GM18951 (cell line): ENCODE data around the gene CREBBP.

Experiments used
- POLR2A ChIP-seq: IDR thresholded peaks from 4 replicates; pipeline ENCODE4 v1.6.1; 2011; ENCODE audit warnings: mild to moderate bottlenecking; ENCODE audit not compliant: insufficient read length, insufficient read depth; ENCODE audit errors: extremely low read depth
- in situ Hi-C: fragments of 300-500 bp; cut with MboI; formaldehyde crosslinking; loops from one replicate; pipeline ENCODE4 v1.12.0; 2022; ENCODE audit warnings: low sequenced_read_pairs, mixed read lengths, inconsistent platforms; ENCODE audit not compliant: unreplicated experiment

The CREBBP gene

DNA sequence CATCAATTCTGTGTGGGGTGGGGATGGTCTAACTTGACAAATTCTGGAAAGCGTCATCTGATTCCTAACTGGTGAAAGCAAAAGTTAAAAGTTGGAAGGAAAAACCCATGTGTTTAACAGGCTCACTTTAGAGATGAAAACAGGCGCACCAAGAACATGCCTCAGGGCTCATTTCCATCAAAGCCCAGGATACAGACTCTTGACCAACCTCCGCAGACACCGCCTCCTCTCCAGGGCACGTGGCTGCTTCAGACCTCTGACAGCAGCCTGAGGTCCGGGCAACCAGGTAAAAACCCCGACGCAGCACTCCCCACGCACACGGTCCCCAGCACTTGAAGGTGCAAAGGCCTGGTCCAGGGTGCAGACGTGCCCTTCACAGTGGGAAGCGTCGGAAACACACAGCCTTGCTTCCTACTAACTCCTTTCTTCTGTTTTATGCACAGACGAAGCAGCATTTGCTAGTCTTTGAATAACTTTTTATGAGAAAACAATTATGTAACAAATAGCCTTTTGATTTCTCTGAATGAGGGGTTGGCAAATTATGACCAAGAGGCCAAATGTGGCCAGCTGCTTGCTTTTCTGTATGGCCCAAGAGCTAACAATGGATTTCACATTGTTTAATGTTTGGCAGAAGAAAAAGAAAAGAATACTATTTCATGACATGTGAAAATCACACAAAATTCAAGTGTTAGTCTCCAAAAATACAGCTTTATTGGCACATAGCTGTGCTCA is 119.0 kb downstream of the CREBBP start:
- TF ChIP-seq POLR2A, result no peak
- in situ Hi-C loops, result no loop called here

DNA sequence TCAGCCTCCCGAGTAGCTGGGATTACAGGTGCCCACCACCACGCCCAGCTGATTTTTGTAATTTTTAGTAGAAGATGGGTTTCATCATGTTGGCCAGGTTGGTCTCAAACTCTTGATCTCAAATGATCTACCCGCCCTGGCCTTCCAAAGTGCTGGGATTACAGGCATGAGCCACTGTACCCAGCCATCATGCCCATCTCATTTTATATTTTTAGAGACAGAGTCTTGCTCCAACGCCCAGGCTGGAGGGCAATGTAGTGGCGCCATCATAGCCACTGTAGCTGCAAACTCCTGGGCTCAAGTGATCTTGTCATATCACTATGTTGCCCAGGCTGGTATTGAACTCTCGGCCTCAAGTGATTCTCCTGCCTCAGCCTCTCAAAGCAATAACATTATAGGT is 120.0 kb downstream of the CREBBP start:
- TF ChIP-seq POLR2A, result no peak
- in situ Hi-C loops, result no loop called here

DNA sequence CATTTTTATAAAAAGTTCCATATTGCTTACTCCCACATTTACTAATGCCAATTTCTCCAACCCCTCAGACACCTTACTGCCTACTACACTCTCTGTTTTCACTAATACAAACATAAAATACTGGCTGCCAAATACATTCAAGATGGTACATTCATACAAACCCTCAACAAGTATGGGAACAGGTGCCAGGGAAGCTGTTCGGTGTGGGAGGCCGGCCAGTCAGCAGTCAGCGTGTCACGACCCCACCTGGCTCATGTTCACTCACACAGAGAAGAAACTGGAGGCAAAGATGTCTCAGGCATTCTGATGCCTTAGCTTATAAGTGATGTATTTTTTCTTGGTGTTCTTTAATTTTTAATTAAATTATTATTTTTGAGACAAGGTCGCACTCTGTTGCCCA is 120.8 kb downstream of the CREBBP start:
- in situ Hi-C loops, result no loop called here
- no peak for TF ChIP-seq POLR2A

DNA sequence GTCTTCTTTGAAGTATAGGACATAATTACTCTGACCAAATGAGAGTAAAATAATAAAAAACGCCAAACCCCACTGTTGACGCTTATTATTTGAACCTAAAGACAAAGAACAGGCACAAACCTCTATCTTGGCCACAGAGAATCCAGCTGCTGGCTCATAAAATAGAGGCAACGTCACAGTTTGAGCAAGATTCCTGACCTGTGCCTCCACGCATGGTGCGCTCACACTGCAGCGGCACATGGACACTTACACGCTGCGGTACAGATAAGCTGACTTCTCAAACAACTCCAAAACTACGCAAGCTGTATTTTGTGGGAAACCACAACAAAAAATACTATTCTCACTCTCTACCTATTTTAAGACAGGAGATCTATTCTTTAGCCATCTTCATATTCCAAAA is 124.4 kb downstream of the CREBBP start:
- TF ChIP-seq POLR2A, result no peak
- in situ Hi-C loops, result no loop called here

DNA sequence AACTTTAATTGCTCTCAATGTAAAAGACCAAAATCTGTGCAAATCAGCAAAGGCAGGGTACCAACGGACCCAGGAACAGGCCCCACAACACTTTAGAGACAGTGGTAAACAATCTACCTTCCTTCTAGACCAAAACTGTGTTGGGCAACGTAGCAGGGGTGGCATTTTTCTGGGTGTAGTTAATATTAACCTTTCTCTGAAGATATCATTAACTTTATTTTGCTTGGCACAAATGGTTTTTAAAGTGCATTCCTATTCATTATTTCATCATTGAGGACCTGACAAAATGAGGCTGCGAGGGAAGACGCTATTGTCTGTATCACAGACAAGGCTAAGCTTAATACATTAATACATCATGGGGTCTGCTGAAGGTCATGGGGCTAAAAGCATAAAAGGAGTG is 125.3 kb downstream of the CREBBP start:
- in situ Hi-C loops, result no loop called here
- TF ChIP-seq POLR2A, result no peak

DNA sequence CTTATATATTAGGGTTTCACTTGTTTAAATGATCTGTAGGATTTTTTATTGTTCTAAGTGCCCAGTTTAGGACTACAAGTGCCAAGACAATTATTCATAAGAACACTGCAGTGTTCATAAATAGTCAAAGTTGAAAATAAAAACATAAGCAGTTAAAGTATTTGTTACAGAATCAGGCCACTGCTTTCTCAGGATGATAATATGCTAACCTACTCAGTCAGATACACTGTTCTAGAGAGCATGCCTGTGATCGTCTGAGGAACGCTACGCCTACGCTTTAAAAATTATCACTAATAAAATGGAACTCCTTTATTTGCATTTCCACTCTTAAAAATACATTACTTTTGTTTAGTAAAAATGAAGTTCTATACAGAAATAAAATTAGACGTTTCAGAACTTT is 125.7 kb downstream of the CREBBP start:
- no peak for TF ChIP-seq POLR2A
- in situ Hi-C loops, result no loop called here

DNA sequence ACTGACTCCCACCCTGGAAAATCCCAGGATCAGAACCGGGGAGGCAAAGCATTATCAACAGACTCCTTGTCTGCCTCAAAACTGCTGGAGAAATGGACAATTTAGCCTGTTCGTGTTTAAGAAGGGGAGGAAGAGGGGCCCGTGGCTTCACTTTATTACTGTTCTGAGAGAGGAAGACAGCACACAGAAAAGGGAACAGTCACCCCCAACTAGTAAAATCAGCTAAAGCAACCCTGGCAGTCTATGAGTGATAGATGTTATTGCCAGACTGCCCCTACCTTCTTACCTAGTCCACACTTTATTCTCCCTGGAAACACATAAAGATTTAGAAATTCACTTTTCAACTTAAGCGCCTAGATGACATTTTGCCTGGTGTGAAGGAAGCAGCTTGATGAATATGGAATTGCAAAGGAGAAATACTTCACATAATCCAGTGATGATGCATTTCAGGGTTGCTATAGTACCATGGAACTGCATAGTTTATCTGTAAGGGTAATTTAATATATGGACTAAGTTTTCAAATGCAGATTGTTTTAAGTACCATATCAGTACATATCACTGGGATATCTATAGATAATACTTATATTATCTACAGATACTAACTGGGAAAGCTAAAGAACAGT is 126.3 kb downstream of the CREBBP start:
- no peak for TF ChIP-seq POLR2A
- in situ Hi-C loops, result no loop called here

DNA sequence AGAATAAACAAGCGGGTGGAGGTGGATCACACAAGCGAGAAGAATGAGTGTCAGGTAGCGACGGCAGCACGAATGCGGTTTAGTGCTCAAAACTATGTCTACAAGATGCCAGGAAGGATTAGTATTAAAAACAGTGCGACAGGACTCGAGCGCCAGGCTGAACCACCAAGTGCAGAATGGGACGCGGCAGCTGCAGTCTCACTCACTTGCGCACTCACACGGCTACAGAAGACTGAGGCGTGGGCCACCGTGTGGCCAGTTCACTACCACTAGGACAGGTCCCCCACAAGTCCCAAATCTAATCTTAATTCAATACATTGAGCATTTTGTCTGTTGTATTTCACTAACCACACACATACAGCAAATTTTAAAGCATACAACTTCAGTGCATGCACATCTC is 127.5 kb downstream of the CREBBP start:
- no peak for TF ChIP-seq POLR2A
- in situ Hi-C loops, result no loop called here

DNA sequence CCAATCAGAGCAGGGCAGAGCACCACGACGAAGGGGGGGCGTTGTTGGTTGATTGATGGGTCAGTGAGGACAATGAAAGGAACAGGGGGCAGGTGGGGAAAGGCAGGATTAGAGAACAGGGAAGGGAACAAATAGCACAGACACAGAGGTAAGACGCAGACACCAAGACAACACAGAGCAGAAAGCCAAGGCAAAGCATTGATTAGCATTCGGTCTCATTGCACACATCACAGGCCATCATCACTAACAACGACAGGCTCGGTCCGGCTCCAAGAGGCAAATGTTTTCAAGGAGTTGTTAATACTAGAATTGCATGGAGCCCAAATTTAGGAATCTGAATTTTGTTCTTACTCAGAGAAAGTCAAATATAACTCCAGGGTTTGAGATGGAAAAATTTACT is 128.6 kb downstream of the CREBBP start:
- no peak for TF ChIP-seq POLR2A
- in situ Hi-C loops, result no loop called here

DNA sequence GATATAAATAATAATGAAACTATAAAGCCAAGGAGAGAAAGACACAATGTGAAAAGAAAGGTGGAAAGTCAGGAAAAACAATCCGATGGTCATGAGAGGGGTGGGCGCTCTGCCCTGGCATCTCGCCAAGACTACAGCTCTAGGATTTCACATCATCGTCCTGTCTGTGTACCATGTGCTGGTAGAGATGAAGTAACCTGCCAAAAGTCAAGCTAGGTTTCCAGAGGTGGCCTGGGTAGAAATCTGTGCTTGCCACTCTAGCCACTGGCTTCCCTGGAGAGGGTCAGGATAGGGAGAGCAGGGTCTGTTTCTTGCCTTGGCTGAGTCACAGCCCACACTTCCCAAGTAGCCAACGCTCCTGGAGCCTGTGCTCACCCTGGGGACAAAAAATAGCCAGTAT is 132.2 kb downstream of the CREBBP start:
- no peak for TF ChIP-seq POLR2A
- in situ Hi-C loops, result no loop called here

DNA sequence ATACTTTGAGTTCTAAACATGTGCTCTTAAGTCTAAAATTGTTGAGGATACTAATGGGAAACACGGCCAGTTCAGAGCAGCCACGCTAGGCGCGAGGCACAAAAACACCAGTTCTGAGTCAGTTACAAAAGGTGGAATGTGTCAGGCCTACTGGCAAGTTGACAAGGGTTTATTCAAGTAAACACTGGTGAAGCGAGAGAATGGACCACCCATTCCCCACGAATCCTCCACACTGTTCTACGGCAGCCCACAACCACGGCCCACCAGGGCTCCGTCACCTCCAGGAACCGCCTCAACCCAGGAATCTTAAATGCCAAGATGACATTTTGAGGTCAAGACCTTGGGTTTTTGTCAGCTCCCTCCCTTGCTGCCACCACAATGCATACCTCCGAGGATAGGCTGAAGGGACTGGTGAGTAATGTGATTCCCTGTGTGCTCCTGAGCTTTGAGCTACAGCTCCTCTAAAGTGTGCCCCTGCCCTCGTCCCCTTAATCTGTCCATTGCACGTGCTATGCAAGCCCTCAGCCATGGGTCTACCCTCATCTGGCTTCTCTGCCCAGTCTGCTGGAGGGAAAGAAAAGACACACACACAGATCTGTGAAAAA is 134.7 kb downstream of the CREBBP start:
- in situ Hi-C loops, result no loop called here
- no peak for TF ChIP-seq POLR2A

DNA sequence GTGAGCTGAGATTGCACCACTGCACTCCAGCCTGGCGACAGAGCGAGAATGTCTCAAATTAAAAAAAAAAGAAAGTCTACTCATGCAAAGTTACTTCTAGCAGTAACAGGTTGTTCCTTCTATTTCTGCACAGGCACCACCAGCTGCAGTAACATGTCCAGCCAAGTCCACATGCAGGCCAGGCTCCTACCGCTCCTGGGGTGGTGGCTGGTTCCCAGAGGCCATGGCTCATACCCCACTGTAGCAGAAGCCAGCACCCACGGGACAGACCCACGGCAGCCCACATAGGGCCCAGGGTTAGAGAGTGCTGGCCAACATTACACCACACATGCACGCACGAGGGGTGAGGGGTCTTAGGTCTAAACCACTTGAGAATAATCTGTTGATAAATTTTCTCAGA is 136.5 kb downstream of the CREBBP start:
- in situ Hi-C loops, result no loop called here
- no peak for TF ChIP-seq POLR2A

DNA sequence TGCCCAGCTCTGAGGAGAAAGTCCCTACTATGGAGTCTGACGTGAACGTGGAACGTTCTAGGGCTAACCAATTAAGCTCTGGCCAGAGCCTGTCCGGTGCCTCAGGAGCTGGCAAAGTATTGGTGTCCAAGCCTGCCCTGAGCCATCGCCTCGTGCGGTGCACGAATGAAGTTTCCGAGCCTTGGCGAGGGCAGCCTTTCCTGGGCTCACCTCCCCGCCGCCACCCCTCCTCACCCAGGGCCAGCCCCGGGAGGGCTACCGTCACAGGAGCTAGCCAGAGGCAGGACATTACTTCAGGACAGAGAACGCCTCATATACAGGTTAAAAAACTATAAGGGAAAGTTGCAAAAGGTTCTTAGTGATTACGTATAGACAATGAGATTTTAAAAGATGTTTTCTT is 139.6 kb downstream of the CREBBP start:
- in situ Hi-C loops, result no loop called here
- TF ChIP-seq POLR2A, result no peak

DNA sequence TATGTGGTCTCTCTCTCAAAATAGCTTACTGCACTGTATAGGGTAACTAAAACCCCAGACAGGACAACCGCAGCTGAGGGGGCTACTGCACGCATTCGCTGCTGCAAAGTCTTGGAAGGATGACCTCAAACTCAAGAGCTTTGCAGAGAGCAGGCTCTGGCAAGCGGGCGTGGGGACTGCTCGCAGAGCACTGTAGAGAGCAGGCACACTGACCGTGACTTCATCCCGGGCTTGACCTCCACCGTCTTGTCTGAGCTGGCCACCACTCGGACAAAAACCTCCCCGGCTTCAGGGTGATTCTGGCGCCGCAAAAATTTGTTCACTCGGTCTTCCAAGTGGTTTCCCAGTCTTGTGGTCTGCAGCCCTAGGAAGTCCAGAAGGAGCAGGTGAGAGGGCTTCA is 140.3 kb downstream of the CREBBP start:
- in situ Hi-C loops, result no loop called here
- no peak for TF ChIP-seq POLR2A
